Ishikawa (cell line): ENCODE results near the gene AGPS.

Experiments
- CEBPB ChIP-seq: IDR thresholded peaks from 2 replicates; pipeline ENCODE4 v1.6.1; 2012
- EP300 ChIP-seq: IDR thresholded peaks from 2 replicates; pipeline ENCODE4 v1.6.1; 2012; ENCODE audit warnings: borderline replicate concordance
- TAF1 ChIP-seq: IDR thresholded peaks from 2 replicates; pipeline ENCODE4 v1.6.1; 2012; ENCODE audit warnings: low read depth, mild to moderate bottlenecking
- TF ChIP-seq, protein P1 (sequence below): IDR thresholded peaks from 2 replicates; pipeline ENCODE4 v1.6.1; 2012; ENCODE audit warnings: low read depth, mild to moderate bottlenecking
- TF ChIP-seq, protein P2 (sequence below): IDR thresholded peaks from 2 replicates; pipeline ENCODE4 v1.6.1; 2012

DNA sequence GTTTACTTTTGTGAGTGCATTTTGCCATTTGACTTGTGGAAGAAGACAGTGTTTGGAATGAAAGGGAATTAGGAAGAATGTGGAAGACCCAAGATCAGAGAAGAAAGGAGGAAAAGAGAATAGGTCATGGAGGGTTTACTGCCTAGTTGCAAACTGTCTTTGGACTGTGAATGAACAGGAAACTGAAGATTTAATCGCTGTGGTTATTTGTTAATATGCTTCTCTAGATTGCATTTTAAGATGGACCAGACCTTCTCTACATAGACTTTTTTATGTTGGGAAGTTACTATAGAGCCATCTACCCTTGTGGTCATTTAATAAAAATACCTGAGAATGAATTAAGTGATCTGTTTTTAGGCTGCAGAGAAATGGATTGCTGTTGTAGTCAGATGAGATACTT, 6.2 kb downstream of the AGPS start:
- TF ChIP-seq, protein P1, sequence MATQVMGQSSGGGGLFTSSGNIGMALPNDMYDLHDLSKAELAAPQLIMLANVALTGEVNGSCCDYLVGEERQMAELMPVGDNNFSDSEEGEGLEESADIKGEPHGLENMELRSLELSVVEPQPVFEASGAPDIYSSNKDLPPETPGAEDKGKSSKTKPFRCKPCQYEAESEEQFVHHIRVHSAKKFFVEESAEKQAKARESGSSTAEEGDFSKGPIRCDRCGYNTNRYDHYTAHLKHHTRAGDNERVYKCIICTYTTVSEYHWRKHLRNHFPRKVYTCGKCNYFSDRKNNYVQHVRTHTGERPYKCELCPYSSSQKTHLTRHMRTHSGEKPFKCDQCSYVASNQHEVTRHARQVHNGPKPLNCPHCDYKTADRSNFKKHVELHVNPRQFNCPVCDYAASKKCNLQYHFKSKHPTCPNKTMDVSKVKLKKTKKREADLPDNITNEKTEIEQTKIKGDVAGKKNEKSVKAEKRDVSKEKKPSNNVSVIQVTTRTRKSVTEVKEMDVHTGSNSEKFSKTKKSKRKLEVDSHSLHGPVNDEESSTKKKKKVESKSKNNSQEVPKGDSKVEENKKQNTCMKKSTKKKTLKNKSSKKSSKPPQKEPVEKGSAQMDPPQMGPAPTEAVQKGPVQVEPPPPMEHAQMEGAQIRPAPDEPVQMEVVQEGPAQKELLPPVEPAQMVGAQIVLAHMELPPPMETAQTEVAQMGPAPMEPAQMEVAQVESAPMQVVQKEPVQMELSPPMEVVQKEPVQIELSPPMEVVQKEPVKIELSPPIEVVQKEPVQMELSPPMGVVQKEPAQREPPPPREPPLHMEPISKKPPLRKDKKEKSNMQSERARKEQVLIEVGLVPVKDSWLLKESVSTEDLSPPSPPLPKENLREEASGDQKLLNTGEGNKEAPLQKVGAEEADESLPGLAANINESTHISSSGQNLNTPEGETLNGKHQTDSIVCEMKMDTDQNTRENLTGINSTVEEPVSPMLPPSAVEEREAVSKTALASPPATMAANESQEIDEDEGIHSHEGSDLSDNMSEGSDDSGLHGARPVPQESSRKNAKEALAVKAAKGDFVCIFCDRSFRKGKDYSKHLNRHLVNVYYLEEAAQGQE: no peak
- TF ChIP-seq CEBPB (no peak), TAF1 (no peak), EP300 (no peak)
- TF ChIP-seq, protein P2, sequence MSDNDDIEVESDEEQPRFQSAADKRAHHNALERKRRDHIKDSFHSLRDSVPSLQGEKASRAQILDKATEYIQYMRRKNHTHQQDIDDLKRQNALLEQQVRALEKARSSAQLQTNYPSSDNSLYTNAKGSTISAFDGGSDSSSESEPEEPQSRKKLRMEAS: no peak
